GM18505 (cell line): ENCODE results near the gene COL4A2.

ENCODE experiments used
- ATAC-seq: cut with Tn5 transposase; IDR thresholded peaks from one replicate; pipeline ENCODE4 v1.9.1; 2021; ENCODE audit not compliant: unreplicated experiment
- POLR2A ChIP-seq: IDR thresholded peaks from 4 replicates; pipeline ENCODE4 v1.6.1; 2011; ENCODE audit warnings: borderline replicate concordance; ENCODE audit not compliant: insufficient read depth, insufficient read length; ENCODE audit errors: extremely low read depth

COL4A2 gene

DNA sequence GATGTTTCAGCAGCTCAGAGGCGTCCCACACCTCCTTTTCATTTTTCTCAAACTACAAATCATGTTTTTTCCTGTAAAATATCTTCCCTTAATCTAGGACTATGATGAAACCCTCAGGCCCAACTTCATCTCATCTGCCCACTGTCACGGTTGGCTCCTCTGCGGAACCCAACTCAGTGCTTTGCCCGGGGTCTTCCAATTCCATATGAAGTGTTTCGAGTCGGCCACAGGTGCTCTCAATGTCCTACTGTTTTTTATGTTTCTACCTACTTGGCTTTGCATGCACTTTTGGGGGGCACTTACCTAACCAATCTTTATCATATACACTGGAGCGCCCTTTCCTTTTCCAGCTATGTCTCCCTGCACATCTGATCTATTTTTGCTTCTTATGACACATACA lies 28.2 kb upstream of the COL4A2 start:
- no peak for ATAC-seq

DNA sequence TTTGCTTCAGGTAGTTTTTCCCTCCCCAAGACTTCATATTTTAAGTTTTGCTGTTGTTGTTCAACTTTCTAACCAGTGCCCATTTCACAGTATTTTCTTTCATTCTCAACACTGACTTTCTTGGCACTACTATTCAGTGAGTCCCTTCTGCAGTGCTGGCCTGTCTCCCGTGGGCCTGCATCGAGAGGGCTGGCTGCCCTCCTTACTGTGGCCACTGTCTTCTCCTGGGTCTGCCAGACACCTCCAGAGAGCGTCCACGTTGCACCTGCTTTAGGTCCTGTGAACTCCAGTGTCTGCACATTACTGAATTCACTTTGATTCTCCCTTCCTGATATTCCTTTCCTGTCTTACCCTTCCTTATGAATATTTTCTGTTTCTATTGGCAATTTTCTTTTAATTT lies 27.4 kb upstream of the COL4A2 start:
- no peak for TF ChIP-seq POLR2A
- no peak for ATAC-seq

More for the DNA sequence above, 28.2 kb upstream of the COL4A2 start:
- no peak for TF ChIP-seq POLR2A

DNA sequence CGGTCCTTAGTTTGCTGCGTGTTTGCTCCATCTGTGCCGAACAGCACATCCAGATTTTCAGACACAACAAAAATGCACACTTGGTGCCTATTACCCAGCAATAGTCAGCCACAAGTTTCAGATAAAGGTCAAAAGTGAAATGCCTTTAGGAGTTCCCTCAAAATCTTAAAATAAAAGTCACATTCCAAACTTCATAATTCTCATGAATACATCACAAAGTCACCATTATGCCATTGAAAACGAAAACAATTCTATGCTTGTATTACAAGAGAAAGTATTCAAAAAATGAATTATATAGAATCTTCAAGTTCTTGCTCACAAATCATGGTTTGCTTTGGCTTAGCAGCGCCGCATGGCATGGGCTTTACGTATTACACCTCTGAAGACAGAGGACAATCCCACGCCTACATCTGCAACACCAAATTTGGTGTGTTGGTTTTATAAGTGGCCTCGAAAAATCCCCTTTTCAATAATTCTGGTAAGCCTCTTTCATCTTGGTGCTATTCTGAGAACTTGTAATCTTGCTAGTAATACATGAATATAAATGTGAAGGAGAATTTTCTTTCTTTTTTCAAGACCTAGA lies 26.8 kb upstream of the COL4A2 start:
- ATAC-seq = no peak
- no peak for TF ChIP-seq POLR2A

DNA sequence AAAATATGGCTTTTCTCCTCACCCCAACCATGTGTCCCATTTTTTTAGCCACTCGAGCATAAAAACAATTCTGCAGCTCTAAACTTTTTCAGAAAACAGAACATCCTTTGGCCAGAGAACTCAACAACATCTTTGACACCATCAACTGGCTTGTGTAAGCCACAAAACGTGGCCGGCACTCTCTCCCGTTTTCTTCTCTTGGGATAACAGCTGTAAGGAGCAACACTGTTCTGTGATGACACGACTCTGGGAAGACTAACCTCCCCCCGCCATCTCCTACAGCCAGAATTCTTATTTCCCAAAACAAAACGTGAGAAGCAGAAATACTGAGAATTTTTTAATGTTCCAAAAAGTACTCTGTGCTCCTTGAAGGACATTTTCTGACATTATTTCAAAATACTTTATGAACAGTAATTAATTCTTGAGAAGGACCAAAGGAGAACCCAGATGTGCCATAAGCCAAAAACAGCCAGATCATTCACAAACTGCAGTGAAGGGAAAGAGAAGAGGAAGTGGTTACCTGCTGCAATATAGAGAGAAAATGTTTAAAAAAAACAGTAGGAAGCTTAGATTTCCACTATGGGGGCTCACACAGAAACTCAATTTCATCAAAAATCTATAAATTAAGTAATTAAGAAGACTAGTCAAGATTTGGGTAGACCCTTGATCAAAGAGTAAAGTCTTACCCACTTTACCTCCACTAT lies 25.9 kb upstream of the COL4A2 start:
- TF ChIP-seq POLR2A = no peak
- ATAC-seq = no peak

DNA sequence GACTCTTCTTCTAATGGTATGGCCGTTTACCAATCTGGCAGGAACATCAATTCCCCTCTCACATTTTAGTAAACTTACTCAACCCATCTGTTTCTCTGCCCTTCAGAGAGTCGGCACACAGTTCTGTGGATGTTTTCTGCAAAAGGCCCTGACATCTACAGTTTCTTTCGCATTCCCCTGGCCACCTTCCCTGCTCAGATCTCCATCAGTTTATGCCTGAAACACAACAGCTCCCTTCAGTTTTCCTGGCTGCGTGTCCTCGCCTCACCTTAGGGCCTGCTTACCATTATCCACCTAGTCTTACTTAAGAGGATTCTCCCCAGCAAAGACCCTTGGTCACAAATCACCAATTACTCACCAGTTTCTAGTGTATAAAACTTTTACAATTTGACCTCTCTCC lies 25.3 kb upstream of the COL4A2 start:
- no peak for ATAC-seq

DNA sequence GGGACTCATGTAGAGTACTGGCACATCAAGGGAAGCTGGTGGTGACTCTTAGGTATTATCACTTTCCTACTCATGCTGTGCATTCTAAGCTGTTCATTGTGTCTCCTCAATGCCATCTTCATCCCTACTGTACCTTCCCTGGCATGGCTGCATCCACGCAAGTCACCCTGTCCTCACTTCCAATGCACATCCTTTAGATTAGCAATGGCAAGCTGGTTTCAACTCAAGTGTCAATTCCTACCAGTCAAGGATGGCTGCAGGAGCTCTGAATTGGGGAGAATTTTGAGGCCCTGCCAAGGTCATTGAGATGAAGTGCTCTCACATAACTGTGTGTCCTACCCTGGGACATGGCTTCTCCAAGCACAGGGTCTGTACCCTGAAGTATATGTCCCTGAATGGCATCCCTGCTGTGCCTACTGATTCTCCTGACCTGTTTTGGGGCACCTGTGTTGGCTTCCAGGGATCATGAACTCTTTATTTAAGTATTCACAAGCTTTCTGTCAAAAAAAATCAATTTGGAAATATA lies 24.7 kb upstream of the COL4A2 start:
- no peak for ATAC-seq
- TF ChIP-seq POLR2A = no peak

More for the DNA sequence above, 25.3 kb upstream of the COL4A2 start:
- TF ChIP-seq POLR2A = no peak

DNA sequence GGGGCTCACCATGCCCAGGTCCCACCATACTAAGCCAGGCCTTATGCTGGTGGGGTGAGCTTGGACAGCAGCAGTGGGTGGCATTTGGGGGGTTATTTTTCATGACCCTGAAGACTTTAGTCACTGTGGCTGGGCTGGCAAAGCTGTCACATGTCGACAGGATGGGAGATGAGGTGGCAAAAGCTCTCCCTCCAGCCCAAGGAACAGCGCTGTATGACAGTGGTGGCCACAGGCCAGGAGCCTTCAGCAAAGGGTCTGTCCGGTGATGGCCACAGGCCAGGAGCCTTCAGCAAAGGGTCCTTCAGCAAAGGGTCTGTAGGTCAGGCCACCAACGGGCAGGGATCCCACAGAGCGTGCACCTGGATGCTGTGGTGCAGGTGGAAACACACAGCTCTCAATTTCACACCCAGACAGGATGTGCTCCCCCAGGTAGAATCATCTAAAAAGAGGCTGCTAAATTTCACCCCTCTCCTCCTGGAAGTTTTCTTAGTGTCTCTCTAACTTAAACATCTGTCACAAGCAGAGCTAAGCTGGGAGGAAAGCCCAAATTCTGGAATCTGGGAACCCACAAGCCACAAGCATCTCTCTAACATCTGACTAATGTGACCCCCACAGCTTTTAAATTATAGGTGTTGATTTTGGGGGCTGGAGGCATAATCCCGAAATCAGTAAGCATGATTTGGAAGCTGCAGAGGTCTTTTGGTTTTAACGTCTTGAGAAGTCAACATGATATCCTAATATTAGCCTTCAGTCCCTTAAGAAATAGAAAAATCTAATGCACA lies 23.2 kb upstream of the COL4A2 start:
- ATAC-seq = no peak
- TF ChIP-seq POLR2A = no peak

DNA sequence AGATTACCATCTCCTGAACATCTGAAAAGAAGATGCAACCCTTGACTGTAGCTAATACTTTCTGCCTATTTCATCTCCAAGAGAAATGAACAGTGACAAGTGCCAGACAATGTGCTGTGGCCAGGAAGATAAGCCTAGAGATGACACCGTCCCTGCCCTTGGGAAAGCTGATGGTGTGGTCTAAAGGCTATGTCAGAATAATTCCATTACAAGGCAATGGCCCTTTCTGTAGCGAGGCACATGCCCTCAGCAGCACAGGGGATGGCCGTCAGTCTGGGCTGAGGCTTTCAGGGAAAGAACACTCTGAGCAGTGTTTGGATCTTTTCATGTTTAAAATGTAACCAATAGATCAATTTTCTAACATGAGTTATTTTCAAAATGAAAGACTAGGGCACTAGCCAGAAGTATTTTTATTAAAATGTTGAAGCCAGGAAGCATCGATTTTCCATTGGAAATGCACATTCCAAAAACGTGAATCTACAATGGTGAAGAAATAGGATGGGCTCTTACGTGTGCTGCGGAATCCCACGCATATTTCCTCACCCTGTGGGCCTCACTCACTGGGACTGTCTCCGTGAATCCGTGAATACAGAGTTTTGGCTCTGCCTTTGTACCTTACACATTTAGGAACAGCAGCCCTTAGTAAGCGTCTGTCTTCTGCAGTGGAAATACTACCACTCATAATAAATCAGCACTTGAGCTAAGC lies 22.2 kb upstream of the COL4A2 start:
- TF ChIP-seq POLR2A = no peak
- no peak for ATAC-seq

DNA sequence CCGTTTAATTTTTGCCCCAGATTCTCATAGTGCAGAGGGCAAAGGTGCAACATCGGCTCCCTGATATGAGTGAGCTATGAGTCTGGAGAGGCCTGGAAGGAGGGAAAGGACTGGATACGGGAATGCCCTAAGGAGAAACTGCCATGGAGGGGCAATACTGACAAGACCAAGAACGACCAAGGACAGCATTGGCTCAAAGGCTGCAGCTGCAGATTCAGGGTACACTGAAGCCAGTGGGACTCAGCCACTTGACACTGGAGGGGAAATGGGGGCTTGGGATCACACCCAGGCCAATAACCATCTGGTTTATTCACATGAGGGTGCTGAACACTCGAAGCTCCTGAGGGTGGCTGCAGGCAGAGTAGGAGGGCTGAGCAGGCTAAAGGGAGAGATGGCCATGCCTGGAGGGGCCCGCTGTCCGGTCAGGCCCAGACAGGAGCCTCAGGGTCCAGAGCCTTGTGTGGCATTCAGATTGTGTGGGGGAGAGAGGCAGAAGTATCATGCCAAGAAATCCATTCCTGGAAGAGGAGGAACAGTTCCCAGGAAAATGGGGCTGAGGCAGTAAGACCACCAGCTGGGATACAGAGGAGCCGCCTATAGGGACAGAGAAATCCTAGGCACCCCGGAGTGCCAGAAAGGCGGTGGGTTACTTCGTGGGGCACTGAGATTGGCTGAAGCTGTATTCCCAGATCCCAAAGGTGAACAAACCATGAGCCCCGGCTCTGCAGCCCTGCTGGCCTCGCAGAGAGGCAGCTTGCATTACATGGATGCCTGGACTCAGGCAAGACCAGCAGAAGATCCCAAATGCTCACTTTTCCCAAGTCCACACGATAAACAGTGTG lies 20.9 kb upstream of the COL4A2 start:
- no peak for TF ChIP-seq POLR2A

DNA sequence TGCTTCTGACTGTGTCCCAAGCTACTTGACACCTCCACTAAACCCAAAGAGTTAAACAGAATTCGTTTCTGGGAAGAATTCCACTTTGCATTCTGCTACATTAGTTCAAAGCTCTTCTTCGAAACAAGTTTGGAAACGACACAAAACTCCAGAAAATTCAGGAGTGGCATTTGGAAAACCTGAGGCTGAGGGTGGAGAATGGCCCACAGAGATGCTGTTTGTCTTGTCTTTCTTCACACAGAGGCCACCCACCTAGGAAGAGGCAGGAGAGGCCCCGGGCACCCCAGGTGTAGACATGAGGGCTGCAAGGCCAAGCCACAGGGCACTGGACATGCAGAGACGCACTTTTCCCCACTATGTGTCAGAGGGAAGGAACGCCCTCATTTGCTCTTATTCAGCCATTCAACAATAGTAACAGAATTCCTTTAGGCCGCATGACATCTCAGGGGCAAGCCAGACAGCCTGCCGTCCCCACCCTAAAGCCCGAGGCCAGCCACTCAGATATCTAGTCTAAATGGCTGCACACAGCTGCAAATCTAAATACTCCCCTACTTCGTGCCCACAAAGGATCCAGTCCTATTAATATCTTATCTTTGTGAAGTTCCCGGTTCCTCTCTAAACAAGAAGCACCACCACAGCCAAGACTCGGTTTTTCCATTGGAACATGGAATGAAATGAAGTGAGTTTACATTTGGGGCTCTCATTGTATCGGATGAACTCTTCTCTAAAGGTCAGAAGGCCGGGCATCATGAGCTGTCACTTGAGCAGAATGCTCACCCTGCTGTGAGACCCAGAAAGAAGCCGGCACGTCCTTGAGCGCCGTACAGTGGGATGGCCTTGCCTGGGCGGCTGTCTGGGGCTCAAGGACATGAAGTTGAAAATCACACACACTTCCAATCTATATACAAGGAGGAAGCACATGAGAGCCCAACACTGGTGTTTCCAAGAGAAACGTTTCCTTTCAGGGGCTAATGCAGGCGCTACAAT lies 20.0 kb upstream of the COL4A2 start:
- ATAC-seq = no peak
- no peak for TF ChIP-seq POLR2A

More for the DNA sequence above, 20.9 kb upstream of the COL4A2 start:
- ATAC-seq = no peak

DNA sequence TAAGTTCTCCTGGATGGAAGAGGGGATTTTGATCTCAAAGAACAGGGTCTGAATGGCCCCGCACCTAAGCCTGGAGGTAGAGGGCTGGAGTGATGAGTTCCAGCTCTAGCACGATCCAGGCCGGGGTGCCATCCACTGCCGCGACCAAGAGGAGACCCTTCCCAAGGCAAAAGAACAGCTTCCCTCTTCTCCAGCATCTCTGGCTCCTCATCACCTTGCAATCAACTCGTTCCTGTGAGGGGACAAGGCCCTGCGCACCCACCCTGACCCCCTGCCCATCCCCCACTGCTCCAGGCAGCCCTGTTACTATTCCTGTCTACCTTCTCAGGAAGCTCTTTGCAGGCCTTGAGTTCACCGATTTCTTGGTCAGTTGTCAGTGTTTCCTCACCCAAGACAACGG lies 17.9 kb upstream of the COL4A2 start:
- TF ChIP-seq POLR2A = no peak
- no peak for ATAC-seq
